Measurements from ENCODE around the gene MORN1. TPM values are rescaled to one million over a fixed set of nuclear protein-coding genes. Genes with fewer than 3 reads are reported as not detected.

Gene MORN1
- total RNA-seq, 2 donors from 2014 or later: 6.8 to 6.9 TPM

- Mint-ChIP-seq H3K36me3 (ENCODE audit: insufficient read depth in 2 of 2) (peaks cover 8 to 10% of the 10 kb centered on the region in 2 donors), H3K4me3 (no peak overlapping the region), H3K9me3 (no peaks in the 10 kb centered on the region), H3K27ac (peak overlapping the region; percentile 44), H3K27me3 (ENCODE audit: low read depth) (no peaks in the 10 kb centered on the region), H3K4me1 (ENCODE audit: low read depth) (peaks cover 24% of the 10 kb centered on the region)
- DNase-seq (no peak), ATAC-seq (replicated peaks in 1 of 2) (no peak)
These were observed 5.8 kb upstream of the MORN1 start for GRCh38 chr1:2397007-2397679.

GRCh38 chr1:2396476-2396875 lies 5.1 kb upstream of the MORN1 start:
- Mint-ChIP-seq H3K36me3 (ENCODE audit: insufficient read depth in 2 of 2) (peaks cover 8 to 10% of the 10 kb centered on the region in 2 donors), H3K9me3 (no peaks in the 10 kb centered on the region), H3K4me1 (ENCODE audit: low read depth) (peaks cover 24% of the 10 kb centered on the region), H3K4me3 (no peak overlapping the region), H3K27ac (no peak overlapping the region), H3K27me3 (ENCODE audit: low read depth) (no peaks in the 10 kb centered on the region)
- DNase-seq (no peak), ATAC-seq (replicated peaks in 1 of 2) (no peak)

- H3K4me3 Mint-ChIP-seq: no peak overlapping the region
- DNase-seq: no peak
- peaks cover 24% of the 10 kb centered on the region for H3K4me1 Mint-ChIP-seq (ENCODE audit: low read depth)
- ATAC-seq (replicated peaks in 1 of 2): no peak
- H3K27ac Mint-ChIP-seq: no peak overlapping the region
- no peaks in the 10 kb centered on the region for H3K27me3 Mint-ChIP-seq (ENCODE audit: low read depth)
- H3K9me3 Mint-ChIP-seq: no peaks in the 10 kb centered on the region
- peaks cover 8 to 10% of the 10 kb centered on the region in 2 donors for H3K36me3 Mint-ChIP-seq (ENCODE audit: insufficient read depth in 2 of 2)
These were observed 4.7 kb upstream of the MORN1 start for GRCh38 chr1:2396059-2396458.

DNA sequence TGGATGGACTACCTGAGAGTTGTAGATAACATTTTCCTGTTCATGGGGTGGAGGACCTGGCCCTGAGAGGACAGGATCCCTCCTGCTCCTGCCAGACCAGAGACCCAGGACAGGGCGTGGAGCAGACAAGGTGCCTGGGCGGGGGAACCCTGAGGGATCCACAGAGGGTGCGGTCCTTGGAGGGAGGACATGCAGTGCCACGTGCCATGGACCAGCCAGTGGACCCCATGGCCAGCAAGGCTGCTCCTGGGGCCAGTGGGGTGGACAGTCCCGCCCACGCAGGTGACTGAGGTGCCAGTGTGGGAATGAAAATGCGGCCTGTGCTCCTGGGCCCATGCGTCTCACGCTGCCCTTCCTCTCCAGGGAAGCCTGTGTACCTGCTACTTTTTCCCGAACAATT lies 3.9 kb upstream of the MORN1 start:
- peak overlapping the region; percentile 19 for H3K27ac Mint-ChIP-seq
- H3K4me1 Mint-ChIP-seq (ENCODE audit: low read depth): peaks cover 31% of the 10 kb centered on the region
- peaks cover 5 to 6% of the 10 kb centered on the region in 2 donors for H3K36me3 Mint-ChIP-seq (ENCODE audit: insufficient read depth in 2 of 2)
- H3K4me3 Mint-ChIP-seq: no peak overlapping the region
- no peaks in the 10 kb centered on the region for H3K9me3 Mint-ChIP-seq
- no peaks in the 10 kb centered on the region for H3K27me3 Mint-ChIP-seq (ENCODE audit: low read depth)
- DNase-seq: no peak
- no peak for ATAC-seq (replicated peaks in 1 of 2)

DNA sequence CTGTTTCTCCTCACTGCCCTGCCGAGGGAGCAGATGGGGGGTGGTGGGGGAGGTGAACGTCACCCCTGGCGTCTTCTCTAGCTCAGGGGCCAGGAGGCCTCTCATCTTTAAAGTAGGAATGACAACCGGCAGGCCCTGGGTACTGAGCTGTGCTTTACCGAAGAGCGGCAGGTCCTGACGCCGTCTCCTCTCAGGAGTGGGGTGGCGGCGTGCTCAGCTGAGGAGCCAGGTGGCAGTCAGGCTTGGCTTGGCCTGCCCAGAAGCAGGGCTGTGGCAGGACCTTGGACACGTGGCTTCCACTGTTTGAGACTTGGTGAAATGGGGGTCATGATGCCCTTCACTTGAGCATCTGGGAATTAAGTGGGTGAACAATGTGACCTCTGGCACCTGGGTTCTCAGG lies 3.4 kb upstream of the MORN1 start:
- H3K9me3 Mint-ChIP-seq: no peaks in the 10 kb centered on the region
- peaks cover 5 to 6% of the 10 kb centered on the region in 2 donors for H3K36me3 Mint-ChIP-seq (ENCODE audit: insufficient read depth in 2 of 2)
- H3K4me1 Mint-ChIP-seq (ENCODE audit: low read depth): peaks cover 36% of the 10 kb centered on the region
- DNase-seq (no peak), ATAC-seq (replicated peaks in 1 of 2) (no peak)
- H3K27me3 Mint-ChIP-seq (ENCODE audit: low read depth): no peaks in the 10 kb centered on the region
- no peak overlapping the region for H3K4me3 Mint-ChIP-seq
- H3K27ac Mint-ChIP-seq: peak overlapping the region; percentile 54

- peaks cover 3 to 5% of the 10 kb centered on the region in 2 donors for H3K36me3 Mint-ChIP-seq (ENCODE audit: insufficient read depth in 2 of 2)
- H3K9me3 Mint-ChIP-seq: no peaks in the 10 kb centered on the region
- no peak for ATAC-seq (replicated peaks in 1 of 2)
- DNase-seq: no peak
- H3K27me3 Mint-ChIP-seq (ENCODE audit: low read depth): no peaks in the 10 kb centered on the region
- H3K4me3 Mint-ChIP-seq: no peak overlapping the region
- H3K4me1 Mint-ChIP-seq (ENCODE audit: low read depth): peaks cover 37% of the 10 kb centered on the region
- H3K27ac Mint-ChIP-seq: peak overlapping the region; percentile 78
These were observed 2.9 kb upstream of the MORN1 start for GRCh38 chr1:2394220-2394619.

DNA sequence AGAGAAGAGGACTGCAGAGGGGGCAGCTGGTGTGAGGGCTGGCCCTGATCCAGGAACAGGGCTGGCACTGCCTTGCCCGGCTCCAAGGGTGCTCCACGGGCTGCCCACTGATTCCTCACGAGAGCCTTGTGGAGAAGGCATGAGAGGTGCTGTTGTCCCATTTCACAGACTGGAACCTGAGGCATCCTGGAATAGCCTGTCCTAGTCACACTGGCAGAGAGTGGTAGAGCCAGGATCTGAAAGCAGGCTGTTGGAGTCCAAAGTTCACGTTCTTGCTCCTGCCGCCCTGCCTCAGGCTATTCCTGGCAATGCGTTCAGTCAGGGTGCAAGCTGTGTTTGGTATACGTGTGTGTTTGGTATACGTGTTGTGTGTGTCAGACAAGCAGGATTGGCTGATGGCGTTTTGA lies 2.1 kb upstream of the MORN1 start:
- DNase-seq: no peak
- no peak for ATAC-seq (replicated peaks in 1 of 2)
- H3K27ac Mint-ChIP-seq: peak overlapping the region; percentile 89
- no peaks in the 10 kb centered on the region for H3K9me3 Mint-ChIP-seq
- H3K27me3 Mint-ChIP-seq (ENCODE audit: low read depth): no peaks in the 10 kb centered on the region
- H3K4me1 Mint-ChIP-seq (ENCODE audit: low read depth): peaks cover 37% of the 10 kb centered on the region
- H3K4me3 Mint-ChIP-seq: peak overlapping the region; percentile 82 to 91
- H3K36me3 Mint-ChIP-seq (ENCODE audit: insufficient read depth in 2 of 2): peaks cover 3 to 5% of the 10 kb centered on the region in 2 donors

- ATAC-seq (replicated peaks in 1 of 2) (no peak), DNase-seq (no peak)
- Mint-ChIP-seq H3K36me3 (ENCODE audit: insufficient read depth in 2 of 2) (peaks cover 3 to 5% of the 10 kb centered on the region in 2 donors), H3K4me1 (ENCODE audit: low read depth) (peaks cover 37% of the 10 kb centered on the region), H3K4me3 (peak overlapping the region; percentile 82 to 91), H3K9me3 (no peaks in the 10 kb centered on the region), H3K27me3 (ENCODE audit: low read depth) (no peaks in the 10 kb centered on the region), H3K27ac (peak overlapping the region; percentile 89)
These were observed 1.3 kb upstream of the MORN1 start for GRCh38 chr1:2392686-2393085.

DNA sequence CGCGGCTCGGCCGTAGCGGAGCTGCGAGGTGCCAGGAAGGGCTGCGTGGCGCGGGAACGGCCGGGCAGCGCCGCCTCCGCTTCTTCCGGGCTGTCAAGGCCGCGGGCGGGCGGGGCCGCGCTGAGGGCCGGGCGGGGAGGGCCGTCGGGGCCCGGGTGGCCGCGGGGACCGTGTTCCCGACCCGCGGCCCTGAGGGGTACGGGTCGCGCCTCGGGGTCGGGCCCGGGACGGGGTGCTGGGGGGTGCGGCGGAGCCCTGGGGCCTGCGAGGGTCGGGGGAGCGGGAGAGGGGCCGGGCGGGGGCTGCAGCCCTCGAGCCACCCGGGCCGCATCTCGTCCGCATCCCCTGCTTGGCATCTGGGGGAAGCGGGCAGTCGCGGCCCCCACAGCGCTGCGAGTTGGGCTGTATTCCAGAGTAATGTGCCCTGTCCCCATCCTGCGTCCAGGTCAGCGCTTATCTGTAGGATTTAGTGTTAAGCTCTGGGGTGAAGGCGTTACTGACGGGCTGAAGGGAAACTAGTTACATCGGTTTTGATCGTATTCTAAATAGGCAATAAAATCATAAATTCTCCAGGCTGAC lies 666 bp upstream of the MORN1 start:
- ATAC-seq (replicated peaks in 1 of 2): no peak
- H3K36me3 Mint-ChIP-seq (ENCODE audit: insufficient read depth in 2 of 2): peaks cover 1 to 5% of the 10 kb centered on the region in 2 donors
- H3K9me3 Mint-ChIP-seq: no peaks in the 10 kb centered on the region
- H3K4me3 Mint-ChIP-seq: peak overlapping the region; percentile 84 to 91
- peak in 1 of 2 donors; percentile 17 for DNase-seq
- H3K4me1 Mint-ChIP-seq (ENCODE audit: low read depth): peaks cover 37% of the 10 kb centered on the region
- no peaks in the 10 kb centered on the region for H3K27me3 Mint-ChIP-seq (ENCODE audit: low read depth)
- peak overlapping the region; percentile 89 for H3K27ac Mint-ChIP-seq

DNA sequence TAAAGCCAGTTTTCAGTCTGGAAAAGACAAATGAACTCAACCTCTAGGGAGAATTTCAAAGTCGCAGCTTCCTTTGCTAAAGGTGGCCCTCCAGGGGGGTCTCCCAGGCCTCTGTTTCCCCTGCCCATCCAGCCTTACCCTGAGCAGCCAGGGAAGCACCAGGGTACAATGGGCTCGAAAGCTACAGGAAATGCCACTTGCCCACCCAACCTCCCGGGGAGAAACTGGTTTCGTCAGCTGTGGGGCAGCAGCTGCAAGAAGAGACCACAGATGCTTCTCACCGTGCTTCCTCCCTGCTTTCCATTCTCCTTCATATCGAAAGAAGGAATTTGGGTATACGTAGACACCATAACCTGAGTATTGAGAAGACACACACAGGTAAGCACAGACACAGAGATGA lies 1.7 kb downstream of the MORN1 start:
- Mint-ChIP-seq H3K27ac (no peak overlapping the region), H3K4me1 (ENCODE audit: low read depth) (peaks cover 36% of the 10 kb centered on the region), H3K9me3 (no peaks in the 10 kb centered on the region), H3K36me3 (ENCODE audit: insufficient read depth in 2 of 2) (peaks cover 0 to 4% of the 10 kb centered on the region in 2 donors), H3K27me3 (ENCODE audit: low read depth) (no peaks in the 10 kb centered on the region), H3K4me3 (peak overlapping the region; percentile 83 to 84)
- ATAC-seq (replicated peaks in 1 of 2) (no peak), DNase-seq (no peak)

GRCh38 chr1:2388004-2388913 lies 3.1 kb downstream of the MORN1 start:
- Mint-ChIP-seq H3K36me3 (ENCODE audit: insufficient read depth in 2 of 2) (peaks cover 0 to 2% of the 10 kb centered on the region in 2 donors), H3K4me3 (no peak overlapping the region), H3K4me1 (ENCODE audit: low read depth) (peaks cover 22% of the 10 kb centered on the region), H3K27me3 (ENCODE audit: low read depth) (no peaks in the 10 kb centered on the region), H3K9me3 (no peaks in the 10 kb centered on the region), H3K27ac (no peak overlapping the region)
- DNase-seq: no peak
- no peak for ATAC-seq (replicated peaks in 1 of 2)

DNA sequence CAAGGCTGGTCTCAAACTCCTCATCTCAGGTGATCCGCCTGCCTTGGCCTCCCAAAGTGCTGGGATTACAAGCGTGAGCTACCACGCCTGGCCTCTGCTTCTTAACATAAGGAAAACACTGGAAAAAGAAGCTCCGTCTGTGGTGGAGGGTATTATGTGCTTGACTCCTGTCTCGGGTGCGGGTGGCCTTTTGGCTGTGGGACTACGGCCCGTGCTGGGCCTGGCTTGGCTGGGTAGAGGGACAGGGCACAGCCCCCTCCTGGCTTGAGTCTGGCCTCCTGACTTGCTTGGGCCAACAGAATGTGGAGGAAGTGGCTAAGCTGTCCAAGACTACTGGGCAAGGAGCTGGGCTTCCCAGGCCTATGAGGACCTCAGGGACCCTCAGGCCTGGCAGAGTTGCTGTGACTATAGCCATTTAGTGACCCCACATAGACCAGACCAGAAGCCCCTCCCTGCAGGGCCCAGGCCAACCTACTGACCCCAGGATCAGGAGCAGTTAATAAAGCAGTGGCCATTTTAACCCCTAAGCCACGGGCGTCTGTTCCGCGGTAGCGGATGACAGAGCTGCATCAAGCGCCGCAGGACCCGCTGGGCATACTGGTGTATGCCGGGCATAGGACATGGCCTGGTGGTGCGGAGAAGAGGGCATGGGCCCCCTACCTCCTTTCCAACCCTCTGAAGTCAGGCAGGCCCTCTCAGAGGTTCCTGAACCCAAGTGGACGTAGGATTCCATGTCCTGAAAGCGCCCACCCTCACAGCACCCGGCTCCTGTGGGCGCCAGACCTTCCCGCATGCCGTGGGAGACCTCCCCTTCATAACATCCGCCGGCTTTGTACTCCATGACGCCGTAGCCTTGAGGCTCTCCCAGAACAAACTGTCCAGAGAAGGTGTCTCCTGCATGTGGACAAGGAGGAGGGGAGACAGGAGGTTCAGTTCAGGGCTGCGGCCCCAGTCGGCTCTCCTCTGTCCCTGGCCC lies 4.4 kb downstream of the MORN1 start:
- Mint-ChIP-seq H3K4me3 (no peak overlapping the region), H3K4me1 (ENCODE audit: low read depth) (peaks cover 13% of the 10 kb centered on the region), H3K27me3 (ENCODE audit: low read depth) (no peaks in the 10 kb centered on the region), H3K9me3 (no peaks in the 10 kb centered on the region), H3K36me3 (ENCODE audit: insufficient read depth in 2 of 2) (no peaks in the 10 kb centered on the region), H3K27ac (no peak overlapping the region)
- DNase-seq (no peak), ATAC-seq (replicated peaks in 1 of 2) (no peak)
